ENCODE results near the gene ARMC3.

ARMC3 gene

GRCh38 chr10:22999942-23000341 is 72.1 kb downstream of the ARMC3 start:
- no peak for TF ChIP-seq ARNTL (CRISPR knock-in tag; IDR thresholded peaks at IDR 0.05; ENCODE audit: borderline replicate concordance, low read depth)
- TF ChIP-seq ISL1 (CRISPR knock-in tag; IDR thresholded peaks at IDR 0.05) = no peak
- no peak for TF ChIP-seq SNAI2 (CRISPR knock-in tag; IDR thresholded peaks at IDR 0.05)
- TF ChIP-seq TSHZ2 (CRISPR knock-in tag; IDR thresholded peaks at IDR 0.05) = no peak
- TF ChIP-seq ESRRG (CRISPR knock-in tag; IDR thresholded peaks at IDR 0.05) = no peak
- no peak for TF ChIP-seq OSR1 (CRISPR knock-in tag; IDR thresholded peaks at IDR 0.05)
- TF ChIP-seq TOX (CRISPR knock-in tag; IDR thresholded peaks at IDR 0.05; ENCODE audit: borderline replicate concordance) = no peak
- no peak for TF ChIP-seq BACH2 (CRISPR knock-in tag; IDR thresholded peaks at IDR 0.05; ENCODE audit: borderline replicate concordance)
- no peak for TF ChIP-seq ZNF565 (CRISPR knock-in tag; conservative IDR thresholded peaks at IDR 0.05; ENCODE audit: low read depth)
- TF ChIP-seq ZC3H10 (CRISPR knock-in tag; IDR thresholded peaks at IDR 0.05) = no peak
- no peak for TF ChIP-seq ZNF70 (CRISPR knock-in tag; IDR thresholded peaks at IDR 0.05)
- no peak for TF ChIP-seq PATZ1 (CRISPR knock-in tag; IDR thresholded peaks at IDR 0.05; ENCODE audit: borderline replicate concordance)
- TF ChIP-seq CSDC2 (CRISPR knock-in tag; IDR thresholded peaks at IDR 0.05) = no peak
- TF ChIP-seq GLIS3 (CRISPR knock-in tag; IDR thresholded peaks at IDR 0.05) = no peak
- no peak for TF ChIP-seq ZFP3 (CRISPR knock-in tag; IDR thresholded peaks at IDR 0.05)
- no peak for TF ChIP-seq ZNF8 (CRISPR knock-in tag; IDR thresholded peaks at IDR 0.05)
- TF ChIP-seq POU6F1 (CRISPR knock-in tag; IDR thresholded peaks at IDR 0.05; ENCODE audit: borderline replicate concordance, low read depth) = no peak
- no peak for ATAC-seq

- no peak for ATAC-seq
- no peak for TF ChIP-seq ZC3H10 (CRISPR knock-in tag; IDR thresholded peaks at IDR 0.05)
- no peak for TF ChIP-seq TSHZ2 (CRISPR knock-in tag; IDR thresholded peaks at IDR 0.05)
- TF ChIP-seq PPARA (CRISPR knock-in tag; IDR thresholded peaks at IDR 0.05; ENCODE audit: borderline replicate concordance) = no peak
- no peak for TF ChIP-seq BACH2 (CRISPR knock-in tag; IDR thresholded peaks at IDR 0.05; ENCODE audit: borderline replicate concordance)
- no peak for TF ChIP-seq RARB (CRISPR knock-in tag; IDR thresholded peaks at IDR 0.05)
- no peak for TF ChIP-seq ISL1 (CRISPR knock-in tag; IDR thresholded peaks at IDR 0.05)
- no peak for TF ChIP-seq ZFP3 (CRISPR knock-in tag; IDR thresholded peaks at IDR 0.05)
Measured at GRCh38 chr10:23001901-23002516, 74.2 kb downstream of the ARMC3 start.

GRCh38 chr10:23005150-23005549 is 77.3 kb downstream of the ARMC3 start:
- ATAC-seq = no peak
- TF ChIP-seq POU6F1 (CRISPR knock-in tag; IDR thresholded peaks at IDR 0.05; ENCODE audit: borderline replicate concordance, low read depth) = no peak
- TF ChIP-seq BACH2 (CRISPR knock-in tag; IDR thresholded peaks at IDR 0.05; ENCODE audit: borderline replicate concordance) = no peak
- no peak for TF ChIP-seq SNAI2 (CRISPR knock-in tag; IDR thresholded peaks at IDR 0.05)
- TF ChIP-seq ZC3H10 (CRISPR knock-in tag; IDR thresholded peaks at IDR 0.05) = no peak
- TF ChIP-seq CREB5 (CRISPR knock-in tag; IDR thresholded peaks at IDR 0.05; ENCODE audit: low read depth) = no peak
- no peak for TF ChIP-seq OSR1 (CRISPR knock-in tag; IDR thresholded peaks at IDR 0.05)
- no peak for TF ChIP-seq ZNF8 (CRISPR knock-in tag; IDR thresholded peaks at IDR 0.05)
- no peak for TF ChIP-seq CSDC2 (CRISPR knock-in tag; IDR thresholded peaks at IDR 0.05)
- TF ChIP-seq ESRRG (CRISPR knock-in tag; IDR thresholded peaks at IDR 0.05) = no peak
- TF ChIP-seq PATZ1 (CRISPR knock-in tag; IDR thresholded peaks at IDR 0.05; ENCODE audit: borderline replicate concordance) = no peak
